K562 (cell line): Measurements from ENCODE around the gene CD55. TPM values are rescaled to one million over a fixed set of nuclear protein-coding genes. Genes with fewer than 3 reads are reported as not detected.

Experiments used
- CHCHD3 ChIP-seq: fragments of 250-450 bp; sonication (Bioruptor Pico); IDR thresholded peaks from 2 replicates; pipeline ENCODE4 v2.1.2; 2022; ENCODE audit warnings: mild to moderate bottlenecking
- CUX1 ChIP-seq: fragments of 200-800 bp; sonication (Bioruptor generic); IDR thresholded peaks from 2 replicates; pipeline ENCODE4 v1.6.1; 2016; ENCODE audit warnings: missing genetic modification characterization, missing compliant biosample characterization
- E2F3 ChIP-seq: fragments of 250-450 bp; sonication (Bioruptor Pico); IDR thresholded peaks from 2 replicates; pipeline ENCODE4 v1.4.0; 2020; ENCODE audit warnings: mild to moderate bottlenecking
- E2F5 ChIP-seq: sonication (generic); formaldehyde crosslinking; IDR thresholded peaks from 2 replicates; pipeline ENCODE4 v1.8.0; 2022; ENCODE audit warnings: mild to moderate bottlenecking, missing genetic modification reagents
- ESRRB ChIP-seq: fragments of 250-450 bp; sonication (Bioruptor Pico); IDR thresholded peaks from 2 replicates; pipeline ENCODE4 v1.5.0; 2020; ENCODE audit warnings: mild to moderate bottlenecking, moderate library complexity, borderline replicate concordance
- KLF16 ChIP-seq: IDR thresholded peaks from 2 replicates; pipeline ENCODE4 v1.6.1; 2016; ENCODE audit warnings: antibody characterized with exemption
- NCOR1 ChIP-seq: fragments of 450-650 bp; IDR thresholded peaks from 2 replicates; pipeline ENCODE4 v1.6.1; 2016; ENCODE audit warnings: mild to moderate bottlenecking, moderate library complexity
- NR2C1 ChIP-seq, 2 experiments: fragments of 450-650 bp; IDR thresholded peaks; 2 replicates each; pipeline ENCODE4 v1.6.1; 2017; ENCODE audit warnings: mild to moderate bottlenecking in 2 of 2, antibody characterized with exemption in 1 of 2, inconsistent platforms in 1 of 2, missing compliant biosample characterization in 1 of 2, missing genetic modification characterization in 1 of 2
- PCBP2 ChIP-seq: fragments of 200-400 bp; formaldehyde crosslinking; IDR thresholded peaks from 2 replicates; pipeline ENCODE4 v1.6.1; 2018; ENCODE audit warnings: low read length, low read depth, mild to moderate bottlenecking, moderate library complexity; ENCODE audit not compliant: poor library complexity, severe bottlenecking
- PHB ChIP-seq: fragments of 250-450 bp; sonication (Bioruptor Pico); IDR thresholded peaks from 2 replicates; pipeline ENCODE4 v1.5.0; 2021
- RBM22 ChIP-seq: fragments of 200-400 bp; formaldehyde crosslinking; IDR thresholded peaks from 2 replicates; pipeline ENCODE4 v1.6.1; 2018; ENCODE audit warnings: low read length, low read depth; ENCODE audit not compliant: poor library complexity, severe bottlenecking
- SMC3 ChIP-seq: conservative IDR thresholded peaks from 2 replicates; pipeline ENCODE4 v1.6.1; 2011; ENCODE audit warnings: low read depth, low read length, improper control_type of control experiment; ENCODE audit not compliant: insufficient read depth
- TEAD2 ChIP-seq: fragments of 450-650 bp; IDR thresholded peaks from 2 replicates; pipeline ENCODE4 v1.6.1; 2016; ENCODE audit warnings: missing genetic modification characterization, control low read depth, missing compliant biosample characterization
- THRB ChIP-seq: fragments of 450-650 bp; formaldehyde crosslinking; conservative IDR thresholded peaks from 2 replicates; pipeline ENCODE4 v1.4.0; 2022; ENCODE audit warnings: mild to moderate bottlenecking, missing genetic modification characterization
- YY1 ChIP-seq, 3 experiments: IDR thresholded peaks; 2 replicates each; pipeline ENCODE4 v1.6.1; 2011; ENCODE audit warnings: low read length in 2 of 3, mild to moderate bottlenecking in 2 of 3, moderate library complexity in 2 of 3, borderline replicate concordance in 1 of 3, control low read depth in 1 of 3, low read depth in 1 of 3; ENCODE audit not compliant: insufficient read depth in 3 of 3, insufficient replicate concordance in 2 of 3, control insufficient read depth in 1 of 3, insufficient read length in 1 of 3; ENCODE audit errors: extremely low read depth in 1 of 3
- ZNF184 ChIP-seq: sonication (generic); formaldehyde crosslinking; IDR thresholded peaks from 2 replicates; pipeline ENCODE4 v1.5.0; 2020; ENCODE audit warnings: missing genetic modification reagents
- ZNF707 ChIP-seq: fragments of 250-450 bp; sonication (Bioruptor Pico); conservative IDR thresholded peaks from 2 replicates; pipeline ENCODE4 v1.8.0; 2022; ENCODE audit warnings: inconsistent platforms, mild to moderate bottlenecking, moderate library complexity
- polyA plus RNA-seq, 8 experiments: library from polyadenylated mRNA; depleted of rRNA in 4 of 8; stranded (reverse) in 5 of 8; unstranded in 3 of 8; fragments of >200 nt; fragmentation: Nextera tagmentation in 2 of 8; fragmentation: Illumina TruSeq in 1 of 8; extraction: Ambion mirVana in 2 of 8; extraction: Trizol in 1 of 8; gene quantifications; 2 replicates each; pipeline versions ENCODE4 v1.2.1 to v1.2.3, GENCODE V29; 2011 to 2014; ENCODE audit warnings: inconsistent platforms in 1 of 8, missing spikeins in 1 of 8
- total RNA-seq, 7 experiments: library from RNA; depleted of rRNA in 6 of 7; stranded (reverse); fragments of >200 nt in 6 of 7; fragmentation: Illumina TruSeq in 2 of 7; extraction: Trizol in 2 of 7; gene quantifications; 2 replicates each; pipeline versions ENCODE4 v1.2.1 to v1.2.3, GENCODE V29; 2011 to 2021; ENCODE audit warnings: low replicate concordance in 1 of 7

The CD55 gene
- total and polyA plus RNA-seq, 9 of the 15 experiments (the other 6 are each of a cell fraction or from before 2014, with no cell fraction given): 17.7 to 150 (median 97.0) TPM

DNA sequence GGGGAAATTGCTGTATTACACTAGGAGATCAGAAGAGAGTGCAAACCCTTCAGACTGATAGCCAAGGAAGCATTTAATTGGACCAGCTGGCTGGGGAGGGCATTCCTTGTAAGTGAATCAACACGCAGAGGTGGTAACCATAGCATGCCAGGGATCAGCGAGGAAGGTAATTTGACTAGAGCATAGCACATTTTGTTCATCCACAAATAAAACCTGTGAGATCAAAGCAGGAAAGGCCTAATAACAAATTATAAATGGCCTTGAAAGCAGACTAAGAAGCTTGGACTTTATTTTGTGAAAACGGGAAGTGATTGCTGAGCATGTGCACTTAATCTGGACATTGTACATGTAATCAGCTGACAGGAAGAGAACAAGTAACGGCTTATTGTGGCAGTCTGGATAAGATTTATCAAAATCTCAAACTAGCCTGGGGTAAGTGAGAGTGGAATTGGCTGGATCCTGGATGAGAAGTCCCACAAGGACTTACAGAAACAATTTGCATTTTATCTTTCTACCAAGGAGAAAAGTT is 11.7 kb upstream of the CD55 start (continued):
- TF ChIP-seq THRB (no peak), ESRRB (CRISPR knock-in tag) (no peak), YY1 (IDR thresholded peaks at IDR 0.05; ENCODE audit: borderline replicate concordance in 1 of 3, control insufficient read depth in 1 of 3, extremely low read depth in 1 of 3, insufficient read depth in 3 of 3, insufficient read length in 1 of 3, insufficient replicate concordance in 2 of 3, low read depth in 1 of 3, low read length in 2 of 3) (no peak), RBM22 (no peak), SMC3 (no peak), E2F3 (CRISPR knock-in tag) (no peak), E2F5 (CRISPR knock-in tag) (no peak), PHB (CRISPR knock-in tag) (no peak), NCOR1 (peak; percentile 65), CHCHD3 (no peak), KLF16 (peak; percentile 78), CUX1 (CRISPR knock-in tag) (no peak), ZNF707 (no peak), TEAD2 (tag) (peak; percentile 10; the same call in 1 of the 2 replicates), ZNF184 (CRISPR knock-in tag) (no peak), PCBP2 (no peak), NR2C1 (IDR thresholded peaks at IDR 0.05) (no peak), NR2C1 (tag; IDR thresholded peaks at IDR 0.05) (peak; percentile 78)
